ENCODE measurements around the gene TXNRD1. TPM values are rescaled to one million over a fixed set of nuclear protein-coding genes. Genes with fewer than 3 reads are reported as not detected.
A peak's percentile ranks its signal among the peaks of the same experiment; 100 is the strongest.
"Not testable (repeated sequence)": the region's sequence is repeated elsewhere in the genome, so short reads cannot be mapped to it uniquely, and the experiment has no call there.

Gene TXNRD1
- total RNA-seq, 1 donor from 2014 or later: 83.7 TPM

- Mint-ChIP-seq H3K4me3 (ENCODE audit: low read depth) (no peak overlapping the region), H3K4me1 (ENCODE audit: low read depth) (peaks cover 49% of the 10 kb centered on the region), H3K27ac (no peak overlapping the region), H3K36me3 (ENCODE audit: low read depth) (peaks cover 73% of the 10 kb centered on the region), H3K27me3 (ENCODE audit: low read depth) (no peaks in the 10 kb centered on the region), H3K9me3 (no peaks in the 10 kb centered on the region)
- intact Hi-C loops (cut with micrococcal nuclease): no loop called here
- no peak for DNase-seq (ENCODE audit: low spot score)
These were observed 77.6 kb downstream of the TXNRD1 start for GRCh38 chr12:104292872-104293794.

- H3K27ac Mint-ChIP-seq; DNase-seq (ENCODE audit: low spot score); H3K4me3 Mint-ChIP-seq (ENCODE audit: low read depth); intact Hi-C loops (cut with micrococcal nuclease); H3K27me3 Mint-ChIP-seq (ENCODE audit: low read depth); H3K9me3 Mint-ChIP-seq: not testable (repeated sequence)
- Mint-ChIP-seq H3K4me1 (ENCODE audit: low read depth) (peaks cover 46% of the 10 kb centered on the region), H3K36me3 (ENCODE audit: low read depth) (peaks cover 71% of the 10 kb centered on the region)
These were observed 78.7 kb downstream of the TXNRD1 start for GRCh38 chr12:104294158-104294859.

GRCh38 chr12:104294927-104295668 is 79.5 kb downstream of the TXNRD1 start:
- Mint-ChIP-seq H3K4me1 (ENCODE audit: low read depth) (peaks cover 49% of the 10 kb centered on the region), H3K27me3 (ENCODE audit: low read depth) (no peaks in the 10 kb centered on the region), H3K9me3 (no peaks in the 10 kb centered on the region), H3K36me3 (ENCODE audit: low read depth) (peaks cover 76% of the 10 kb centered on the region), H3K27ac (peak overlapping the region; percentile 2), H3K4me3 (ENCODE audit: low read depth) (no peak overlapping the region)
- intact Hi-C loops (cut with micrococcal nuclease): no loop called here
- DNase-seq (ENCODE audit: low spot score): no peak

GRCh38 chr12:104295954-104296353 is 80.4 kb downstream of the TXNRD1 start:
- Mint-ChIP-seq H3K9me3 (no peaks in the 10 kb centered on the region), H3K36me3 (ENCODE audit: low read depth) (peaks cover 77% of the 10 kb centered on the region), H3K4me3 (ENCODE audit: low read depth) (no peak overlapping the region), H3K4me1 (ENCODE audit: low read depth) (peaks cover 54% of the 10 kb centered on the region), H3K27ac (no peak overlapping the region), H3K27me3 (ENCODE audit: low read depth) (no peaks in the 10 kb centered on the region)
- intact Hi-C loops (cut with micrococcal nuclease): no loop called here
- DNase-seq (ENCODE audit: low spot score): no peak

- H3K36me3 Mint-ChIP-seq (ENCODE audit: low read depth): peaks cover 76% of the 10 kb centered on the region
- no peaks in the 10 kb centered on the region for H3K9me3 Mint-ChIP-seq
- no peaks in the 10 kb centered on the region for H3K27me3 Mint-ChIP-seq (ENCODE audit: low read depth)
- H3K4me1 Mint-ChIP-seq (ENCODE audit: low read depth): peaks cover 56% of the 10 kb centered on the region
- H3K27ac Mint-ChIP-seq: no peak overlapping the region
- DNase-seq (ENCODE audit: low spot score): no peak
- intact Hi-C loops (cut with micrococcal nuclease): no loop called here
- H3K4me3 Mint-ChIP-seq (ENCODE audit: low read depth): no peak overlapping the region
These were observed 81.1 kb downstream of the TXNRD1 start for GRCh38 chr12:104296718-104297117.

- H3K27me3 Mint-ChIP-seq (ENCODE audit: low read depth): no peaks in the 10 kb centered on the region
- H3K36me3 Mint-ChIP-seq (ENCODE audit: low read depth): peaks cover 71% of the 10 kb centered on the region
- no peak overlapping the region for H3K27ac Mint-ChIP-seq
- H3K4me1 Mint-ChIP-seq (ENCODE audit: low read depth): peaks cover 56% of the 10 kb centered on the region
- intact Hi-C loops (cut with micrococcal nuclease): no loop called here
- H3K4me3 Mint-ChIP-seq (ENCODE audit: low read depth): no peak overlapping the region
- no peaks in the 10 kb centered on the region for H3K9me3 Mint-ChIP-seq
- no peak for DNase-seq (ENCODE audit: low spot score)
These were observed 82.0 kb downstream of the TXNRD1 start for GRCh38 chr12:104297477-104298113.

GRCh38 chr12:104299842-104300481 is 84.4 kb downstream of the TXNRD1 start:
- H3K27ac Mint-ChIP-seq: no peak overlapping the region
- intact Hi-C loops (cut with micrococcal nuclease): loop anchor here (5.0 to 10.0 kb wide), 2 partner anchors 373 to 455 kb away; partner anchors contain the start of gene NT5DC3
- no peak for DNase-seq (ENCODE audit: low spot score)
- no peaks in the 10 kb centered on the region for H3K27me3 Mint-ChIP-seq (ENCODE audit: low read depth)
- H3K9me3 Mint-ChIP-seq: no peaks in the 10 kb centered on the region
- H3K36me3 Mint-ChIP-seq (ENCODE audit: low read depth): peaks cover 68% of the 10 kb centered on the region
- peaks cover 63% of the 10 kb centered on the region for H3K4me1 Mint-ChIP-seq (ENCODE audit: low read depth)
- no peak overlapping the region for H3K4me3 Mint-ChIP-seq (ENCODE audit: low read depth)

GRCh38 chr12:104303538-104304151 is 88.1 kb downstream of the TXNRD1 start, which contains the start of gene EID3:
Gene EID3, plus strand, starts transcription at chr12:104303739. Its CDS starts 196 bp downstream, at chr12:104303935.
- H3K9me3 Mint-ChIP-seq: no peaks in the 10 kb centered on the region
- H3K36me3 Mint-ChIP-seq (ENCODE audit: low read depth): peaks cover 65% of the 10 kb centered on the region
- intact Hi-C loops (cut with micrococcal nuclease): loop anchor here (1.0 to 10.0 kb wide), 5 partner anchors 15 to 459 kb away; partner anchors contain the start of genes NT5DC3 and TXNRD1

GRCh38 chr12:104304261-104305009 is 88.9 kb downstream of the TXNRD1 start:
- intact Hi-C loops (cut with micrococcal nuclease): loop anchor here (5.0 to 10.0 kb wide), 2 partner anchors 377 to 460 kb away; partner anchors contain the start of gene NT5DC3
- Mint-ChIP-seq H3K27me3 (ENCODE audit: low read depth) (no peaks in the 10 kb centered on the region), H3K9me3 (no peaks in the 10 kb centered on the region), H3K4me3 (ENCODE audit: low read depth) (peak overlapping the region; percentile 90), H3K36me3 (ENCODE audit: low read depth) (peaks cover 65% of the 10 kb centered on the region), H3K4me1 (ENCODE audit: low read depth) (peaks cover 66% of the 10 kb centered on the region), H3K27ac (peak overlapping the region; percentile 99)
- DNase-seq (ENCODE audit: low spot score): no peak

More at GRCh38 chr12:104303538-104304151, 88.1 kb downstream of the TXNRD1 start, which contains the start of gene EID3:
- peak; percentile 91 for DNase-seq (ENCODE audit: low spot score)
- Mint-ChIP-seq H3K4me1 (ENCODE audit: low read depth) (peaks cover 62% of the 10 kb centered on the region), H3K27ac (peak within 1 kb of the TSS; percentile 99), H3K4me3 (ENCODE audit: low read depth) (peak within 1 kb of the TSS; percentile 90), H3K27me3 (ENCODE audit: low read depth) (no peaks in the 10 kb centered on the region)

GRCh38 chr12:104305349-104305748 is 89.8 kb downstream of the TXNRD1 start:
- intact Hi-C loops (cut with micrococcal nuclease): loop anchor here (10.0 kb wide), 1 partner anchor 461 kb away; the partner anchor contains the start of gene NT5DC3

GRCh38 chr12:104306376-104306775 is 90.8 kb downstream of the TXNRD1 start:
- H3K9me3 Mint-ChIP-seq: no peaks in the 10 kb centered on the region
- no peak overlapping the region for H3K4me3 Mint-ChIP-seq (ENCODE audit: low read depth)
- H3K4me1 Mint-ChIP-seq (ENCODE audit: low read depth): peaks cover 60% of the 10 kb centered on the region
- no peak for DNase-seq (ENCODE audit: low spot score)
- peaks cover 65% of the 10 kb centered on the region for H3K36me3 Mint-ChIP-seq (ENCODE audit: low read depth)
- no peaks in the 10 kb centered on the region for H3K27me3 Mint-ChIP-seq (ENCODE audit: low read depth)
- intact Hi-C loops (cut with micrococcal nuclease): loop anchor here (10.0 kb wide), 1 partner anchor 462 kb away; the partner anchor contains the start of gene NT5DC3
- no peak overlapping the region for H3K27ac Mint-ChIP-seq

More at GRCh38 chr12:104305349-104305748, 89.8 kb downstream of the TXNRD1 start:
- Mint-ChIP-seq H3K27me3 (ENCODE audit: low read depth) (no peaks in the 10 kb centered on the region), H3K36me3 (ENCODE audit: low read depth) (peaks cover 64% of the 10 kb centered on the region), H3K9me3 (no peaks in the 10 kb centered on the region), H3K27ac (peak overlapping the region; percentile 0), H3K4me3 (ENCODE audit: low read depth) (peak overlapping the region; percentile 31), H3K4me1 (ENCODE audit: low read depth) (peaks cover 64% of the 10 kb centered on the region)
- no peak for DNase-seq (ENCODE audit: low spot score)

Data from activated T-helper 2 cell treated with anti-CD3 and anti-CD28 coated beads, Interferon-gamma antibody, Interleukin-2, Interleukin-4, amounts not matched to agents 10 μg/mL and 5 μg/mL and 100 μg/mL, durations not matched to agents 14 hours and 24 hours and 36 hours (primary cell).